COR-L47 (cell line): Measurements from ENCODE around the gene PLA2G4F.

Source experiments
- DNase-seq: peaks from one replicate; lab custom pipeline; 2025; lab: John Stamatoyannopoulos, UW

The PLA2G4F gene

DNA sequence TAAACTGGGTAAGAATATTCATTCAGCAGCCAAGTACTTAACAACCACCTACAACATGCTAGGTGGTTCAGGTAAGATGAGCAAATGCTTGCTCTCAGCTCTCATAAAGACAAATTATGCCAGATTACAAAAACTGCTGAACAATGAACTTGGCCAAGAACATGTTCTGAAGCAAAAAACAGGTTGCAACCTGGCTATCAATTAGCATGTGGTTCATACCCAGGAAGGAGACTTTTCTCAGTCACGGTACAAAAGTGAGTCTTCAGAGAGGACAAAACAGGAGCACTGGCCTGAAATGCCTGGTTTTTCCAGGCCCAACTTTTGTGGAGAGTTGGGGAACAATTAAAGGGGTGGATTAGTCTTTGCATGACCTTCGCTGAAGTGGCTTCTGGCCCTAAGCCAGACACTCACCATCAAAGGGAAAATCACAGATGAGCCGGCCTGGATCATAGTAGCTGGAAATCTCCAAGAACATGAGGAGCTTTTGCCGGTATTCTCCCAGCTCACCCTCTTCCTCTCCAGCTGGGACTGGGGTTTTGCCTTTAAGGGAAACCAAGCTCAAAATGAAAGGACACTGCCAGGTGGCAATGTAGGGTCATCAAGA, 7.6 kb upstream of the PLA2G4F start:
- DNase-seq = no peak

GRCh38 chr15:42163291-42163690, 6.9 kb upstream of the PLA2G4F start:
- no peak for DNase-seq

DNA sequence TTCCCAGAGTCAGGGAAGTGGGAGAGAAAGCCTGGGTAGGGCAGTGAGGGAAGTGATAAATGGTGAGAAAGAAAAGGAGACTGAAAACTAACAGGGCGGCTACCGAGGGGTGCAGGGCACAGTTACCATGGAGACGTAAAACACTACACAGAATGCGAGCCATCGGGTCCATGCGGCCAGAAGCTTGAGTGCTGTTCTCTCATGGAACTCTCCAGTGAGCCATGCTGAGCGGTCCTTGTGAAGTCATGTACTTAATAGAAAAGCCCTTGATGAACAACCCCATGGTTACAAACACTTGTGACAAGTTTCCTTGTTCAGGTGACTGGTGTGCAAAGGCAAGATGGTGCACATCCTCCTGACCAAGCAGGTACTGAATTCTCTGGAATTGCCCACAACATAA, 3.7 kb upstream of the PLA2G4F start:
- no peak for DNase-seq

GRCh38 chr15:42159381-42160015, 3.1 kb upstream of the PLA2G4F start:
- peak; percentile 85 for DNase-seq

- no peak for DNase-seq
Observed at GRCh38 chr15:42158941-42159340, 2.5 kb upstream of the PLA2G4F start.

GRCh38 chr15:42157981-42158765, 1.7 kb upstream of the PLA2G4F start:
- DNase-seq = no peak

DNA sequence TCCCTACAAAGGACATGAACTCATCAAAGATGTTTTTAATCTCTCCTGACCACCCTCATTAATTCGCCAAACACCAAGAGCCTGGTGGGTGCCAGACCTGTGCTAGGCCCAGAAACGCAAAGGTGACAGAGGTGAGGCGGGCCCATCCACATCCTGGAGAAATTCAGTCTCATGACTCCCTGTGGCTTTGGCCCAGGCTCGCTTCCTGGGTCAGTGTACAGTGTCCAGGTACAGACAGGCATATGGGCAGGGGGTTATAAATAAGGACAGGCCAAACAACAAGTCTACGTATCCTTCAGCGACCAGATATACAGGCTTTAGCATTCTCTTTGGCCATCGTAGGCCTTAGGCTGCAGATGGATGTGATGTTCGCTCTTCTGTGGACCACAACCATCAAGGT, 945 bp upstream of the PLA2G4F start:
- DNase-seq = no peak

DNA sequence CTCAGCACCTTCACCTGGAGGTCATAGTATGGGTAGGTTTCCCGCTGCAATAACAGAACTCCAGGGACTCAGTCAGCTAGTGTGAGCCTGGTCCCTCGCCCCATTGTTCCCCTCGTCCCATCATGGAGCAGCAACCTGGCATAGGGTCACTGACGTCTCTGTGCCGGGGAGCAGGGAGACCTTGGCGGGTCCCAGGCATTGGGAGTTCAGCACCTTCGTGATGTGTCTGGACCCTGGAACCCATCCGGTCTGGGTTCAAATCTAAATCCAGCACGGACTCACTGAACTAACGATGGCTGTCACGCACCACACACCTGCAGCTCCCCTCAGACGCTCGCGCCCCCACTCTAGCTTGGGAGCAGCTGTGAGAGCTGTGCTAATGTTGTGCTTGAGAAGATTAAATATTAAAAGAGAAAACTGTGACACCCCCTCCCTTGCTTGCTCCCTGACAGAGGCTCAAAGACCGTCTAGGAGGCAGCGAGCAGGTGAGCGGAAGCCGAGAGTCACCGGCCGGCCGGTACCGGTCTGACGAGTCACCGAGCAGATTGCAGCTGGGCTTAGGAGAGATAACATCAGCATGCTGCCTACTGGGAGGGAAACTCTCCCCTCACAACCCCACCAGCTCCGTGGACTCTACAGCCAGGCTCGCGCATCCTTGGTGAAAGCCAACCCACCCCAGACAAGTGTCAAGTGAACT, 742 bp downstream of the PLA2G4F start:
- no peak for DNase-seq

- no peak for DNase-seq
Observed at GRCh38 chr15:42154956-42155355, 1.5 kb downstream of the PLA2G4F start.

DNA sequence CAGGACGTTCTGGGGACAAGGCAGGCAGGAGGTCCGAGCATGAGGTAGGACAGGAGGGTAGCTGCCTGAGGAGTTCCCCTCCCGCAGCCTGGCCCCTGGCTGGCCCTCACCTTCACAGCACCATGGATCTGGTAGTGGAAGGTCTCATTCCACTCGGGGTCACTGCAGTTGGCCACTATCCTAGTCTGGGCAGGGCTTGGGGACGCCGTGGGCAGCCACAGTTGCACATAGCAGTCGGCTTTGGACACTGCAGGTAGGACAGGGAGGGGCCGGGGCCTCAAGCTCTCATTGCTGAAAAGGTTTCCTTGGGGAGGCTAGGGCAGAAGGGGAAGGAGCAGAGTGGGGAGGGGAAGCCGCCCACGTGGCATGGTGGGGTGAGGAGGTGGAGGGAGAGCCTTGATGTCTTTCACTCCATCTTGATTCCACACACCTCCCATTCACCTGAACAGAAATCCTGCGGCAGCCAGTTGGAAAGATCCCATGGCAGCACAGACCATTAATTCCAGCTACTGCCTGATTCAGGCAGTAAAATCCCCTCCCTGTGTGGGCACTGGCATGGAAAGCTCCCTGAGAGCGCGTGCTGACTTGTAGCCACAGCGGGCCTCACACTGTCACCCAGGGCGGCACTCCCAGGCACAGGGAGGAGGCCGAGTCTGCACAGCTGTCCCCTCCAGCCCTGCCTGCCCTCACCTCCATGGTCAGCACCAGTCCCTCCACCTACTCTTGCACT, 2.1 kb downstream of the PLA2G4F start:
- no peak for DNase-seq

DNA sequence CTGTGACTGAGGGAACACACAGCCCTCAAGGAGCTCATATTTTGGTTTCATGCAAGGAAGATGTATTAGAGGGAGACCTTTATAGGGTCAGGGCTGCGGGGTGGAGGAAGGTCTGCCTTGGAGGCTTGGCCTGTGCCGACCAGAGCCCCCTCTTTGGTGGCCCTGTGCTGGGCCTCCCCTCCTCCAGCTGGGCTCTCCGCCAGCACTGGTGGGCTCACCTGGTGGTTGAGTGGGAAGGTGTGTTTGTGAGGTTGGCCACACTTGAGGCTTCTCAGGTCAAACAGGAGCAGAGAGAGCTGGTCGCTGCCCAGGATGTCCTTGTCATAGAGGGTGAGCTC, 2.6 kb downstream of the PLA2G4F start:
- DNase-seq = no peak

GRCh38 chr15:42152921-42153698, 3.3 kb downstream of the PLA2G4F start:
- no peak for DNase-seq

GRCh38 chr15:42152196-42152920, 4.1 kb downstream of the PLA2G4F start:
- no peak for DNase-seq

GRCh38 chr15:42151736-42152135, 4.7 kb downstream of the PLA2G4F start:
- no peak for DNase-seq

DNA sequence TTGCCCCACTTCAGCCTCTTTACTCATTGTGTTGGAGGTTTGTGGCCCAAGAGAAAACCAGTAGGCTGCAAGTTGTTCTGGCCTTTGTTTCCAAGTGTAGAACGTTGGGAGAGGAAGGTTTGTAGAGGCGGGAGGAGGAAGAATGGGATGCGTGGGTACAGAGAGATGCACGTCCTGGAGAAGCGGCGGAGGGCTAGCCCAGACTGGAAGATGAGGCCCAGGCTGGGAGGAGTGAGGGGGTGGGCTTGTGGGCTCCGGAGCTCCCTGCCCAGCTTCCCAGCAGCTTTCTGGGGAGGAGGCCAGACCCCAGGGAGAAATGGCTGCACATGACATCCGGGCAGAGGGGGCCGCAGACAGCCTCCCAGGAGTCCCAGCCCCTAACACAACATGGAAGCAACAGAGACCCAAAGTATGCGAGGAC, 5.3 kb downstream of the PLA2G4F start:
- DNase-seq = no peak

DNA sequence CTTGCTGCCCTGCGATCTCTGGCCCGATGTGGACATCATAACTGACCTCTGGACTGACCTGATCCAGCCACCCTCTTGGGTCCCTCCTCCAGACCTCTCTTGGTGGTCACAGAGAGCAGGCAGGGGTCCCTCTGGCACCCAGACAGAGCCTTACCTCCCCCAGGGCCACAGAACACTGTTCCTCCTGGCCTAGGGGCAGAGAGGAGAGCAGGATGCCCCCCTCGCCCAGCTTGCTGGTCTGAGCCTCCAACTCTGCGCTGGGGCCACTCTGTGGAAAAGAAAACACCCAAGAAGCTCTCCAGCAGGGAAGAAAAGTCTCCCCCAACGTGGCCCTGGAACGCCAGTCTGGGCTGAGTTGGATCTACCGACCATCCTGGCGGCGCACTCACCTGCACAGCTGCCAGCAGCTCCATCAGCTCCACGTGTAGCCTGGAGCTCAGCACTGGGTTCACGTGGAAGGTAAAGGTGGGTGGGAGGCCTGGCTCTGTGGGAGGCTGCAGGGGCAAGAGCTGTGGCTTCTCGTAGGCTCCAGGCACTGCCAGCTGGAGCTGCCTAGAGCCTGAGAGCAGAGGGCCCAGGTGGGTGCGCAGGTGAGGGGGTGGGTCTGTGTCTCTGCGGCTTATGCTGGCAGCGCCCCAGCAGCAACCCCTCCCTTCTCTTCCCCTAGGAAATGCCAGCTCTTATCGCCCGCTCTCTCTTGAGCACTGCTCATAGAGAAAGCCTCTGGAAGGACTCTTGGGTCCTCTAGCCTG, 6.0 kb downstream of the PLA2G4F start:
- DNase-seq = no peak

DNA sequence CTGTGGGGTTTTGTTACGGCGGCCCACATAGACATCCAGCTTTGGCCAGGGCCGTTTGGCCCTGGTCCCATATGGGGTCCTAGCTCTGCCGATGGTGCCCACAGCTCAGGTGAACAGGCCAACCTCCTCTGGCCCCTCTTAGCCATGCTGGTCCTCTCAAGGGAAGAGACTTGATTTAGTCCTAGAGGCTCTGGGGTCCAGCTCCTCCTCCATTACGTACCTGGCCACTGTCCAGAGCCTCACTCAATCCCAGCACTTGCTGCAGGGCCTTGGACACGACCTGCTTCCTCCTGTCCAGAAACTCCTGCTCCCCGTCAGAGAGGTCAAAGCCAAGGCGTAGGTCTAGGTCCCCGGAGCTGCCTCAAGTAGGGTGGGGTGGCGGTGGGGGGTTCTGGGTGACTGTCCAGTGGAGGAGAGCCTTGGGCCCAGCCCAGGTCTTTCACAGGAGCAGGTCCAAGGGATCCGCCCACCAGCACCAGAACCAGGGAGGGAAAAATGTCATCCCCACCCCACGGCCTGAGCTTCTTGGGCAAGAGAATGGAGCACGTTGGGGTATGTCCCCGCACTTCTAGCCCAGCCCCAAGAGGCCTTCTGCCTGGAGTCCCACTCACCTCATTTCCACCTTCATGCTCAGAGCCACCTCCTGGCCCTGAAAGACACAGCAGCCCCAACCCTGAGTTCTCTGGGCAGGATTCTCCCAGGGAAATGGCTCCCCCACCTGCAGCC, 6.8 kb downstream of the PLA2G4F start:
- no peak for DNase-seq

GRCh38 chr15:42148808-42149492, 7.5 kb downstream of the PLA2G4F start:
- DNase-seq = no peak

- DNase-seq = no peak
Observed at GRCh38 chr15:42147431-42147735, 9.1 kb downstream of the PLA2G4F start.
